HG02981 (cell line): ENCODE results near the gene CIAO2A.
"Not testable (repeated sequence)": the region's sequence is repeated elsewhere in the genome, so short reads cannot be mapped to it uniquely, and the experiment has no call there.

Source experiments
- ATAC-seq: cut with Tn5 transposase; IDR thresholded peaks from one replicate; pipeline ENCODE4 v1.9.1; 2021; ENCODE audit warnings: mild to moderate bottlenecking, moderate library complexity; ENCODE audit not compliant: unreplicated experiment

CIAO2A gene

GRCh38 chr15:64072812-64073211 lies 20.8 kb downstream of the CIAO2A start:
- ATAC-seq = no peak

GRCh38 chr15:64071931-64072765 lies 21.5 kb downstream of the CIAO2A start:
- ATAC-seq = no peak

GRCh38 chr15:64070965-64071851 lies 22.4 kb downstream of the CIAO2A start:
- ATAC-seq = no peak

GRCh38 chr15:64070106-64070505 lies 23.5 kb downstream of the CIAO2A start:
- ATAC-seq = no peak

GRCh38 chr15:64068133-64068532 lies 25.5 kb downstream of the CIAO2A start:
- ATAC-seq = no peak

GRCh38 chr15:64067564-64068030 lies 26.0 kb downstream of the CIAO2A start:
- no peak for ATAC-seq

GRCh38 chr15:64066451-64066850 lies 27.2 kb downstream of the CIAO2A start:
- ATAC-seq = no peak

- ATAC-seq = no peak
These were observed 32.9 kb downstream of the CIAO2A start for GRCh38 chr15:64060716-64061115.

GRCh38 chr15:64059104-64059503 lies 34.5 kb downstream of the CIAO2A start:
- not testable (repeated sequence) for ATAC-seq

- ATAC-seq = no peak
These were observed 35.4 kb downstream of the CIAO2A start for GRCh38 chr15:64058279-64058678.

- not testable (repeated sequence) for ATAC-seq
These were observed 40.0 kb downstream of the CIAO2A start for GRCh38 chr15:64053674-64054073.

- no peak for ATAC-seq
These were observed 40.6 kb downstream of the CIAO2A start for GRCh38 chr15:64052925-64053491.

- no peak for ATAC-seq
These were observed 42.0 kb downstream of the CIAO2A start for GRCh38 chr15:64051407-64052259.

GRCh38 chr15:64051093-64051402 lies 42.6 kb downstream of the CIAO2A start:
- ATAC-seq = no peak

- ATAC-seq = no peak
These were observed 43.2 kb downstream of the CIAO2A start for GRCh38 chr15:64050281-64051092.

- no peak for ATAC-seq
These were observed 44.7 kb downstream of the CIAO2A start for GRCh38 chr15:64048781-64049460.

- peak; percentile 60 for ATAC-seq
These were observed 47.1 kb downstream of the CIAO2A start, which contains the start of gene DAPK2 for GRCh38 chr15:64046421-64047153. TSS of gene DAPK2 (minus strand) at chr15:64046485. CDS start at chr15:64040261, 6,224 bp downstream.

- peak; percentile 12 for ATAC-seq
These were observed 47.7 kb downstream of the CIAO2A start for GRCh38 chr15:64045774-64046420.
